IMR-90 (cell line): Measurements from ENCODE around the gene OR2W1. TPM values are rescaled to one million over a fixed set of nuclear protein-coding genes. Genes with fewer than 3 reads are reported as not detected.

ENCODE experiments used
- ATAC-seq: fragments of 200-7000 bp; cut with Tn5 transposase; 2 replicates; pipeline ENCODE4 v1.9.1; 2020; ENCODE audit warnings: low read depth, mild to moderate bottlenecking, moderate library complexity
- BruUV-seq: library from RNA; stranded (reverse); fragments of 400-500 nt; replicated peaks from 2 replicates; lab custom pipeline; 2021; lab: Mats Ljungman, UMichigan
- CTCF ChIA-PET: fragments of 300-600 bp; formaldehyde crosslinking; extraction: SDS; loops from one replicate; lab custom pipeline; 2021; ENCODE audit warnings: antibody characterized with exemption; lab: Yijun Ruan, JAX
- POLR2A ChIA-PET: fragments of 300-600 bp; sonication (Branson Sonifier 250); formaldehyde crosslinking; loops from one replicate; lab custom pipeline; 2022; ENCODE audit warnings: antibody characterized with exemption; ENCODE audit not compliant: unreplicated experiment; lab: Charles Lee
- DNase-seq: peaks from one replicate; pipeline ENCODE4 v3.0.0; 2013
- H2AFZ ChIP-seq: replicated peaks from 2 replicates; pipeline ENCODE3; 2013; ENCODE audit warnings: low read length, mild to moderate bottlenecking; ENCODE audit not compliant: poor library complexity
- H2AK5ac ChIP-seq: 2 replicates; pipeline ENCODE4 v1.6.1; 2013; ENCODE audit warnings: low read depth, low read length, inconsistent platforms
- H2AK9ac ChIP-seq: replicated peaks from 2 replicates; pipeline ENCODE3; 2013; ENCODE audit warnings: mild to moderate bottlenecking, low read depth, low read length, moderate library complexity; ENCODE audit not compliant: poor library complexity
- H2BK120ac ChIP-seq: 2 replicates; pipeline ENCODE4 v1.6.1; 2013; ENCODE audit warnings: low read depth, low read length, inconsistent platforms
- H2BK15ac ChIP-seq: 3 replicates; pipeline ENCODE4 v1.6.1; 2013; ENCODE audit warnings: low read depth, low read length, inconsistent platforms
- H2BK20ac ChIP-seq: 2 replicates; pipeline ENCODE4 v1.6.1; 2013; ENCODE audit warnings: low read depth, mild to moderate bottlenecking, inconsistent platforms, low read length, moderate library complexity
- H2BK5ac ChIP-seq: 2 replicates; pipeline ENCODE4 v1.6.1; 2013; ENCODE audit warnings: mild to moderate bottlenecking, low read depth, low read length, inconsistent platforms; ENCODE audit not compliant: poor library complexity, severe bottlenecking
- H3K14ac ChIP-seq: replicated peaks from 2 replicates; pipeline ENCODE4 v1.6.1; 2013; ENCODE audit warnings: low read depth, low read length, inconsistent platforms
- H3K18ac ChIP-seq: 2 replicates; pipeline ENCODE4 v1.6.1; 2013; ENCODE audit warnings: low read depth, low read length, control low read depth
- H3K23ac ChIP-seq: 2 replicates; pipeline ENCODE4 v1.6.1; 2013; ENCODE audit warnings: low read depth, low read length, inconsistent platforms
- H3K27ac ChIP-seq: 2 replicates; pipeline ENCODE4 v1.5.1; 2013; ENCODE audit warnings: mild to moderate bottlenecking, control low read depth, low read length; ENCODE audit not compliant: insufficient read depth
- H3K27me3 ChIP-seq: 2 replicates; pipeline ENCODE4 v1.6.1; 2013; ENCODE audit warnings: low read length; ENCODE audit not compliant: control insufficient read depth, insufficient read depth
- H3K36me3 ChIP-seq: 2 replicates; pipeline ENCODE4 v1.6.1; 2013; ENCODE audit warnings: low read length, mixed read lengths; ENCODE audit not compliant: control insufficient read depth, insufficient read depth
- H3K4ac ChIP-seq: 2 replicates; pipeline ENCODE4 v1.6.1; 2013; ENCODE audit warnings: low read depth, low read length, inconsistent platforms
- H3K4me1 ChIP-seq: 2 replicates; pipeline ENCODE4 v1.6.1; 2013; ENCODE audit warnings: low read length, mixed read lengths; ENCODE audit not compliant: control insufficient read depth, insufficient read depth
- H3K4me2 ChIP-seq: 2 replicates; pipeline ENCODE4 v1.6.1; 2013; ENCODE audit warnings: low read depth, mild to moderate bottlenecking, control low read depth, low read length, moderate library complexity
- H3K4me3 ChIP-seq: 2 replicates; pipeline ENCODE4 v1.5.1; 2013; ENCODE audit warnings: low read depth, mild to moderate bottlenecking, control low read depth, low read length, moderate library complexity; ENCODE audit not compliant: insufficient read depth
- H3K56ac ChIP-seq: 2 replicates; pipeline ENCODE4 v1.6.1; 2013; ENCODE audit warnings: low read length, inconsistent platforms; ENCODE audit not compliant: insufficient read depth; ENCODE audit errors: extremely low read depth
- H3K79me1 ChIP-seq, 2 experiments: 2 replicates each; pipeline ENCODE4 v1.6.1; 2013; ENCODE audit warnings: low read length in 2 of 2, inconsistent platforms in 1 of 2, low read depth in 1 of 2
- H3K9ac ChIP-seq: 2 replicates; pipeline ENCODE4 v1.6.1; 2013; ENCODE audit warnings: low read depth, low read length, control low read depth
- H3K9me1 ChIP-seq: 2 replicates; pipeline ENCODE4 v1.6.1; 2013; ENCODE audit warnings: low read length, inconsistent platforms; ENCODE audit not compliant: insufficient read depth
- H3K9me3 ChIP-seq: 2 replicates; pipeline ENCODE4 v1.6.1; 2013; ENCODE audit warnings: low read length; ENCODE audit not compliant: control insufficient read depth, insufficient read depth
- H4K20me1 ChIP-seq: 2 replicates; pipeline ENCODE4 v1.6.1; 2013; ENCODE audit warnings: low read length, inconsistent platforms; ENCODE audit not compliant: insufficient read depth
- H4K5ac ChIP-seq: 2 replicates; pipeline ENCODE4 v1.6.1; 2013; ENCODE audit warnings: mild to moderate bottlenecking, low read depth, low read length, control low read depth
- H4K8ac ChIP-seq, 2 experiments: 2 replicates each; pipeline ENCODE4 v1.6.1; 2013; ENCODE audit warnings: low read depth in 2 of 2, low read length in 2 of 2, control low read depth in 1 of 2, inconsistent platforms in 1 of 2
- H4K91ac ChIP-seq: 2 replicates; pipeline ENCODE4 v1.6.1; 2013; ENCODE audit warnings: low read depth, low read length, inconsistent platforms; ENCODE audit not compliant: insufficient read depth
- BHLHE40 ChIP-seq: fragments of 150-350 bp; IDR thresholded peaks from 2 replicates; pipeline ENCODE4 v1.6.1; 2016; ENCODE audit warnings: mild to moderate bottlenecking, low read depth, low read length
- CEBPB ChIP-seq: IDR thresholded peaks from 2 replicates; pipeline ENCODE4 v1.6.1; 2012; ENCODE audit warnings: low read depth, low read length, improper control_type of control experiment
- CHD1 ChIP-seq: IDR thresholded peaks from 2 replicates; pipeline ENCODE4 v1.6.1; 2012; ENCODE audit warnings: low read depth, low read length, improper control_type of control experiment
- FOS ChIP-seq: fragments of 150-350 bp; IDR thresholded peaks from 2 replicates; pipeline ENCODE4 v1.6.1; 2016; ENCODE audit warnings: low read depth, low read length
- MAZ ChIP-seq: IDR thresholded peaks from 2 replicates; pipeline ENCODE4 v1.6.1; 2012; ENCODE audit warnings: low read depth, mild to moderate bottlenecking, low read length, improper control_type of control experiment, moderate library complexity, borderline replicate concordance
- MXI1 ChIP-seq: IDR thresholded peaks from 2 replicates; pipeline ENCODE4 v1.6.1; 2012; ENCODE audit warnings: low read depth, mild to moderate bottlenecking, low read length, moderate library complexity, borderline replicate concordance
- RAD21 ChIP-seq: IDR thresholded peaks from 2 replicates; pipeline ENCODE4 v1.6.1; 2012; ENCODE audit warnings: low read length, improper control_type of control experiment
- SMC3 ChIP-seq: fragments of 150-350 bp; IDR thresholded peaks from 2 replicates; pipeline ENCODE4 v1.6.1; 2016; ENCODE audit warnings: low read depth, mild to moderate bottlenecking, antibody characterized with exemption, low read length, moderate library complexity
- WGBS, 2 experiments: methylation state at CpG; one replicate each; pipeline versions ENCODE4 v1.1.5 to v1.1.7; 2013; ENCODE audit warnings: missing lambda C conversion rate in 2 of 2; ENCODE audit not compliant: insufficient read length in 1 of 2; ENCODE audit errors: extremely low coverage in 2 of 2; 5-methylcytosine and 5-hydroxymethylcytosine counted together
- dilution Hi-C: fragments of 300-500 bp; cut with HindIII; formaldehyde crosslinking; loops from one replicate; pipeline ENCODE4 v1.14.3; 2018; ENCODE audit warnings: low sequenced_read_pairs; ENCODE audit not compliant: unreplicated experiment
- in situ Hi-C: fragments of 300-500 bp; cut with MboI; formaldehyde crosslinking; loops from 3 replicates; pipeline ENCODE4 v1.14.3; 2019; ENCODE audit warnings: low sequenced_read_pairs, inconsistent platforms, mixed read lengths
- intact Hi-C: fragments of 100-400 bp; cut with micrococcal nuclease; formaldehyde crosslinking; loops from 2 replicates; pipeline ENCODE4 v1.10.0; 2022
- polyA plus RNA-seq, 3 experiments: library from polyadenylated mRNA; depleted of rRNA; stranded (reverse); fragments of >200 nt; gene quantifications; 2 replicates each; pipeline ENCODE4 v1.2.3, GENCODE V29; 2012; ENCODE audit warnings: low replicate concordance in 1 of 3
- total RNA-seq: library from RNA; depleted of rRNA; stranded (reverse); fragments of >200 nt; gene quantifications from 2 replicates; pipeline ENCODE4 v1.2.3, GENCODE V29; 2012
- TF ChIP-seq, protein P1 (sequence below): conservative IDR thresholded peaks from 2 replicates; pipeline ENCODE4 v1.5.1; 2012; ENCODE audit warnings: mild to moderate bottlenecking, low read depth, low read length, improper control_type of control experiment
- TF ChIP-seq, protein P2 (sequence below): fragments of 150-350 bp; IDR thresholded peaks from 2 replicates; pipeline ENCODE4 v1.6.1; 2017; ENCODE audit warnings: mild to moderate bottlenecking, antibody characterized with exemption, low read length, low read depth

Gene OR2W1
- total and polyA plus RNA-seq, 2 of the 4 experiments (the other 2 are of a cell fraction): not detected

DNA sequence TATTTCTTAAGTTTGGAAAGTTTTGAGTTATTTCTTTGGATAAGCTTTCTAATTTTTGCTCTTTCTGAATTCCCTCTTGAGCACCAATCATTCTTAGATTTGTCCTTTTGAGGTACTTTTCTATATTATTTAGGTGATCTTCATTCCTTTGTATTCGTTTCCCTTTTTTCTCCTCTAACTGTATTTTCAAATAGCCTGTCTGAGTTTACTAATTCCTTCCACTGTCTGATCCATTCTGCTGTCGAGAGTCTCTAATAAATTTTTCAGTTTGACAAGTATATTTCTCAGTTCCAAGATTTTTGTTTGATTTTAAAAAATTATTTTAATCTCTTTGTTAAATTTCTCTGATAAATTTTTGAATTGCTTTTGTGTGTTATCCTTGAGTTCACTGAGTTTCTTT lies 23.5 kb downstream of the OR2W1 start:
- H3K14ac ChIP-seq: no peak overlapping the region
- H4K91ac ChIP-seq: no peak overlapping the region
- no peak overlapping the region for H3K9ac ChIP-seq
- ATAC-seq: no peak
- H4K8ac ChIP-seq: no peak overlapping the region
- no TSS peak for BruUV-seq
- CTCF ChIA-PET: no interaction called here
- no peak overlapping the region for H3K4me2 ChIP-seq
- H2BK120ac ChIP-seq: no peak overlapping the region
- no peaks in the 10 kb centered on the region for H3K36me3 ChIP-seq
- no peak overlapping the region for H2AK9ac ChIP-seq
- H3K4me3 ChIP-seq: no peak overlapping the region
- no peaks in the 10 kb centered on the region for H4K20me1 ChIP-seq
- H3K4ac ChIP-seq: no peak overlapping the region
- intact Hi-C loops: no loop called here
- H3K27me3 ChIP-seq: no peaks in the 10 kb centered on the region
- H2BK20ac ChIP-seq: no peak overlapping the region
- H2AFZ ChIP-seq: no peak overlapping the region
- POLR2A ChIA-PET: no interaction called here
- no peak overlapping the region for H4K5ac ChIP-seq
- in situ Hi-C loops: no loop called here
- DNase-seq: no peak
- TF ChIP-seq, protein P1, sequence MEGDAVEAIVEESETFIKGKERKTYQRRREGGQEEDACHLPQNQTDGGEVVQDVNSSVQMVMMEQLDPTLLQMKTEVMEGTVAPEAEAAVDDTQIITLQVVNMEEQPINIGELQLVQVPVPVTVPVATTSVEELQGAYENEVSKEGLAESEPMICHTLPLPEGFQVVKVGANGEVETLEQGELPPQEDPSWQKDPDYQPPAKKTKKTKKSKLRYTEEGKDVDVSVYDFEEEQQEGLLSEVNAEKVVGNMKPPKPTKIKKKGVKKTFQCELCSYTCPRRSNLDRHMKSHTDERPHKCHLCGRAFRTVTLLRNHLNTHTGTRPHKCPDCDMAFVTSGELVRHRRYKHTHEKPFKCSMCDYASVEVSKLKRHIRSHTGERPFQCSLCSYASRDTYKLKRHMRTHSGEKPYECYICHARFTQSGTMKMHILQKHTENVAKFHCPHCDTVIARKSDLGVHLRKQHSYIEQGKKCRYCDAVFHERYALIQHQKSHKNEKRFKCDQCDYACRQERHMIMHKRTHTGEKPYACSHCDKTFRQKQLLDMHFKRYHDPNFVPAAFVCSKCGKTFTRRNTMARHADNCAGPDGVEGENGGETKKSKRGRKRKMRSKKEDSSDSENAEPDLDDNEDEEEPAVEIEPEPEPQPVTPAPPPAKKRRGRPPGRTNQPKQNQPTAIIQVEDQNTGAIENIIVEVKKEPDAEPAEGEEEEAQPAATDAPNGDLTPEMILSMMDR: no peak
- TF ChIP-seq MXI1: no peak
- TF ChIP-seq SMC3: no peak
- TF ChIP-seq MAZ: no peak
- no peak for TF ChIP-seq CEBPB
- TF ChIP-seq RAD21: no peak
- TF ChIP-seq BHLHE40: no peak
- no peak for TF ChIP-seq CHD1
- TF ChIP-seq, protein P2, sequence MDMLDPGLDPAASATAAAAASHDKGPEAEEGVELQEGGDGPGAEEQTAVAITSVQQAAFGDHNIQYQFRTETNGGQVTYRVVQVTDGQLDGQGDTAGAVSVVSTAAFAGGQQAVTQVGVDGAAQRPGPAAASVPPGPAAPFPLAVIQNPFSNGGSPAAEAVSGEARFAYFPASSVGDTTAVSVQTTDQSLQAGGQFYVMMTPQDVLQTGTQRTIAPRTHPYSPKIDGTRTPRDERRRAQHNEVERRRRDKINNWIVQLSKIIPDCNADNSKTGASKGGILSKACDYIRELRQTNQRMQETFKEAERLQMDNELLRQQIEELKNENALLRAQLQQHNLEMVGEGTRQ: no peak
- TF ChIP-seq FOS: no peak
- no peak overlapping the region for H3K27ac ChIP-seq
- dilution Hi-C loops: no loop called here
- no CpG with 5 or more reads among the region's 2 CpGs for WGBS, 2 experiments
- H3K18ac ChIP-seq: no peak overlapping the region
- H3K79me1 ChIP-seq: no peaks in the 10 kb centered on the region
- no peaks in the 10 kb centered on the region for H3K4me1 ChIP-seq
- no peak overlapping the region for H2BK5ac ChIP-seq
- H3K9me1 ChIP-seq: no peaks in the 10 kb centered on the region
- no peak overlapping the region for H2AK5ac ChIP-seq
- H3K23ac ChIP-seq: no peak overlapping the region
- no peaks in the 10 kb centered on the region for H3K9me3 ChIP-seq
- no peak overlapping the region for H2BK15ac ChIP-seq
- no peak overlapping the region for H3K56ac ChIP-seq
